H9 (cell line): Measurements from ENCODE around the gene IRX4. TPM values are rescaled to one million over a fixed set of nuclear protein-coding genes. Genes with fewer than 3 reads are reported as not detected.

Source experiments
- DNase-seq: peaks from one replicate; pipeline ENCODE4 v3.0.0-alpha.2; 2017
- H2AFZ ChIP-seq: one replicate; pipeline ENCODE4 v1.6.1; 2013; ENCODE audit warnings: mild to moderate bottlenecking, low read length, control low read depth, moderate library complexity
- H2AK5ac ChIP-seq: 2 replicates; pipeline ENCODE4 v1.6.1; 2013; ENCODE audit warnings: low read length, control low read depth, mixed read lengths; ENCODE audit not compliant: insufficient read length
- H2BK120ac ChIP-seq: one replicate; pipeline ENCODE4 v1.6.1; 2013; ENCODE audit warnings: low read depth, mild to moderate bottlenecking, low read length, control low read depth, inconsistent platforms; ENCODE audit not compliant: poor library complexity, severe bottlenecking
- H2BK12ac ChIP-seq: 2 replicates; pipeline ENCODE4 v1.6.1; 2013; ENCODE audit warnings: low read length, control low read depth, mixed read lengths, low read depth; ENCODE audit not compliant: insufficient read length
- H2BK15ac ChIP-seq: 2 replicates; pipeline ENCODE4 v1.6.1; 2013; ENCODE audit warnings: low read depth, low read length, control low read depth
- H2BK20ac ChIP-seq: one replicate; pipeline ENCODE4 v1.6.1; 2013; ENCODE audit warnings: low read depth, mild to moderate bottlenecking, low read length, control low read depth, inconsistent platforms; ENCODE audit not compliant: poor library complexity, severe bottlenecking
- H2BK5ac ChIP-seq: 2 replicates; pipeline ENCODE4 v1.6.1; 2013; ENCODE audit warnings: low read length, control low read depth, mixed read lengths; ENCODE audit not compliant: insufficient read length
- H3K14ac ChIP-seq: 2 replicates; pipeline ENCODE4 v1.6.1; 2013; ENCODE audit warnings: low read length, control low read depth; ENCODE audit not compliant: insufficient read depth
- H3K18ac ChIP-seq: 2 replicates; pipeline ENCODE4 v1.6.1; 2013; ENCODE audit warnings: low read depth, mild to moderate bottlenecking, mixed read lengths, low read length, control low read depth; ENCODE audit not compliant: insufficient read length
- H3K23ac ChIP-seq: 2 replicates; pipeline ENCODE4 v1.6.1; 2013; ENCODE audit warnings: low read length, control low read depth, mixed read lengths, low read depth; ENCODE audit not compliant: insufficient read length
- H3K23me2 ChIP-seq: 2 replicates; pipeline ENCODE4 v1.6.1; 2013; ENCODE audit warnings: low read depth, mild to moderate bottlenecking, mixed read lengths, low read length, control low read depth; ENCODE audit not compliant: insufficient read length, poor library complexity, severe bottlenecking
- H3K27ac ChIP-seq: 2 replicates; pipeline ENCODE4 v1.5.1; 2013; ENCODE audit warnings: low read length, control low read depth, mixed read lengths, low read depth; ENCODE audit not compliant: insufficient read length
- H3K27me3 ChIP-seq: 2 replicates; pipeline ENCODE4 v1.6.1; 2013; ENCODE audit warnings: low read length, control low read depth, inconsistent platforms; ENCODE audit not compliant: insufficient read depth
- H3K4ac ChIP-seq: 2 replicates; pipeline ENCODE4 v1.6.1; 2013; ENCODE audit warnings: low read depth, mild to moderate bottlenecking, control low read depth, inconsistent platforms, low read length, moderate library complexity
- H3K4me1 ChIP-seq: 2 replicates; pipeline ENCODE4 v1.6.1; 2013; ENCODE audit warnings: low read length, control low read depth, inconsistent platforms; ENCODE audit not compliant: insufficient read depth
- H3K4me2 ChIP-seq: 2 replicates; pipeline ENCODE4 v1.6.1; 2013; ENCODE audit warnings: low read length, control low read depth, mixed read lengths; ENCODE audit not compliant: insufficient read length, insufficient read depth
- H3K56ac ChIP-seq: 2 replicates; pipeline ENCODE4 v1.6.1; 2013; ENCODE audit warnings: low read depth, mild to moderate bottlenecking, mixed read lengths, low read length, control low read depth; ENCODE audit not compliant: insufficient read length
- H3K79me1 ChIP-seq: 2 replicates; pipeline ENCODE4 v1.6.1; 2013; ENCODE audit warnings: low read depth, mild to moderate bottlenecking, moderate library complexity, low read length, control low read depth, inconsistent platforms; ENCODE audit not compliant: insufficient read depth, poor library complexity, severe bottlenecking
- H3K79me2 ChIP-seq: 2 replicates; pipeline ENCODE4 v1.6.1; 2013; ENCODE audit warnings: low read length, control low read depth, inconsistent platforms; ENCODE audit not compliant: insufficient read depth
- H3K9ac ChIP-seq: 2 replicates; pipeline ENCODE4 v1.6.1; 2013; ENCODE audit warnings: low read length, control low read depth, mixed read lengths; ENCODE audit not compliant: insufficient read length; ENCODE audit errors: extremely low read depth
- H3K9me3 ChIP-seq: one replicate; pipeline ENCODE4 v1.6.1; 2013; ENCODE audit warnings: low read depth, low read length, inconsistent platforms; ENCODE audit not compliant: control insufficient read depth
- H3T11ph ChIP-seq: one replicate; pipeline ENCODE4 v1.6.1; 2013; ENCODE audit warnings: mild to moderate bottlenecking, low read length, control low read depth, inconsistent platforms
- H4K20me1 ChIP-seq: one replicate; pipeline ENCODE4 v1.6.1; 2013; ENCODE audit not compliant: control insufficient read depth, insufficient read length, insufficient read depth
- H4K5ac ChIP-seq: 2 replicates; pipeline ENCODE4 v1.6.1; 2013; ENCODE audit warnings: low read depth, mild to moderate bottlenecking, mixed read lengths, low read length, control low read depth; ENCODE audit not compliant: insufficient read length
- H4K8ac ChIP-seq: replicated peaks from 2 replicates; pipeline ENCODE4 v1.6.1; 2013; ENCODE audit warnings: low read length, control low read depth, mixed read lengths, low read depth; ENCODE audit not compliant: insufficient read length
- H4K91ac ChIP-seq: 2 replicates; pipeline ENCODE4 v1.6.1; 2013; ENCODE audit warnings: low read depth, mild to moderate bottlenecking, moderate library complexity, mixed read lengths, low read length, control low read depth; ENCODE audit not compliant: insufficient read length
- H3K27ac Mint-ChIP-seq, 3 experiments: 2 replicates in 2 of 3; 3 replicates in 1 of 3; pipeline ENCODE4 v1.8.0; 2020 to 2021; ENCODE audit warnings: mixed read lengths in 3 of 3, mild to moderate bottlenecking in 1 of 3, moderate library complexity in 1 of 3
- H3K27me3 Mint-ChIP-seq: 2 replicates; pipeline ENCODE4 v1.8.0; 2021; ENCODE audit warnings: low read depth, mild to moderate bottlenecking, moderate library complexity, mixed read lengths
- H3K36me3 Mint-ChIP-seq, 3 experiments: 2 replicates in 2 of 3; 3 replicates in 1 of 3; pipeline ENCODE4 v1.8.0; 2020 to 2021; ENCODE audit warnings: low read depth in 3 of 3, mixed read lengths in 3 of 3; ENCODE audit not compliant: insufficient read depth in 1 of 3
- H3K4me1 Mint-ChIP-seq, 2 experiments: 2 replicates each; pipeline ENCODE4 v1.8.0; 2020; ENCODE audit warnings: mixed read lengths in 2 of 2
- H3K4me3 Mint-ChIP-seq, 2 experiments: 2 replicates in 1 of 2; 3 replicates in 1 of 2; pipeline ENCODE4 v1.8.0; 2020 to 2021; ENCODE audit warnings: mild to moderate bottlenecking in 2 of 2, mixed read lengths in 2 of 2, moderate library complexity in 1 of 2
- H3K9me3 Mint-ChIP-seq, 2 experiments: 2 replicates in 1 of 2; 3 replicates in 1 of 2; pipeline ENCODE4 v1.8.0; 2020; ENCODE audit warnings: mild to moderate bottlenecking in 2 of 2, mixed read lengths in 2 of 2, moderate library complexity in 1 of 2
- CTCF ChIP-seq: fragments of 200-600 bp; sonication (generic); conservative IDR thresholded peaks from 3 replicates; pipeline ENCODE4 v1.8.0; 2021; ENCODE audit warnings: antibody characterized with exemption, mild to moderate bottlenecking
- WGBS: extraction: QIAGEN DNeasy Blood & Tissue Kit; methylation state at CpG from one replicate; pipeline ENCODE4 v1.1.7; 2013; ENCODE audit warnings: missing lambda C conversion rate, low lambda C conversion rate, mixed read lengths; ENCODE audit not compliant: insufficient read length; ENCODE audit errors: extremely low coverage; 5-methylcytosine and 5-hydroxymethylcytosine counted together
- total RNA-seq: library from RNA; stranded (reverse); gene quantifications from 2 replicates; pipeline ENCODE4 v1.2.1, GENCODE V29; 2021

IRX4 gene
- total RNA-seq, 1 experiment from 2014 or later, result 3.2 TPM

GRCh38 chr5:1868886-1869475 is 13.7 kb downstream of the IRX4 start:
- H3K4me1 ChIP-seq, result no peaks in the 10 kb centered on the region
- H3K23me2 ChIP-seq, result no peaks in the 10 kb centered on the region
- no peak overlapping the region for H3K27ac ChIP-seq
- H2BK12ac ChIP-seq, result no peak overlapping the region
- H3K27me3 ChIP-seq, result peaks cover 11% of the 10 kb centered on the region; the same call in 1 of the 2 replicates
- no peaks in the 10 kb centered on the region for H3K79me2 ChIP-seq
- no peak overlapping the region for H3K23ac ChIP-seq
- Mint-ChIP-seq H3K36me3 (no peaks in the 10 kb centered on the region), H3K9me3 (no peaks in the 10 kb centered on the region; a peak in 3 of 5 replicates), H3K4me3 (no peak overlapping the region), H3K27ac (no peak overlapping the region), H3K4me1 (peaks cover 0 to 19% of the 10 kb centered on the region in 2 experiments; a peak in 2 of 4 replicates), H3K27me3 (peaks cover 29% of the 10 kb centered on the region)
- no peak overlapping the region for H2BK15ac ChIP-seq
- no peak overlapping the region for H4K8ac ChIP-seq
- H2BK20ac ChIP-seq, result no peak overlapping the region
- no peak overlapping the region for H3K4ac ChIP-seq
- H3K56ac ChIP-seq, result no peak overlapping the region
- no peak for DNase-seq
- H2AK5ac ChIP-seq, result no peak overlapping the region
- no peak overlapping the region for H2BK120ac ChIP-seq
- H2BK5ac ChIP-seq, result no peak overlapping the region
- no peak overlapping the region for H3K18ac ChIP-seq
- H3K9me3 ChIP-seq, result no peaks in the 10 kb centered on the region
- H3K4me2 ChIP-seq, result no peak overlapping the region
- TF ChIP-seq CTCF, result no peak
- peaks cover 2% of the 10 kb centered on the region for H4K20me1 ChIP-seq
- H3T11ph ChIP-seq, result no peak overlapping the region
- H2AFZ ChIP-seq, result no peak overlapping the region
- H3K9ac ChIP-seq, result no peak overlapping the region
- H4K91ac ChIP-seq, result no peak overlapping the region
- H3K79me1 ChIP-seq, result no peaks in the 10 kb centered on the region
- no peak overlapping the region for H4K5ac ChIP-seq
- WGBS, result no CpG with 5 or more reads among the region's 19 CpGs
- H3K14ac ChIP-seq, result no peak overlapping the region
